Ovary (tissue), 9 donors: ENCODE data around the gene PSD2. TPM values are rescaled to one million over a fixed set of nuclear protein-coding genes. Genes with fewer than 3 reads are reported as not detected.

Source experiments
- DNase-seq, 5 donors: peaks; one replicate each; pipeline ENCODE4 v3.0.0-alpha.2; 2019 to 2020
- H3K27ac ChIP-seq, 2 donors: fragments of 200-600 bp; one replicate each; pipeline versions ENCODE4 v1.5.1 to v1.8.0; 2019 to 2022
- H3K27me3 ChIP-seq: fragments of 200-600 bp; one replicate; pipeline ENCODE4 v1.8.0; 2022
- H3K36me3 ChIP-seq: fragments of 200-600 bp; sonication (generic); one replicate; pipeline ENCODE4 v1.5.1; 2019
- H3K4me1 ChIP-seq: one replicate; pipeline ENCODE4 v1.8.1; 2013; ENCODE audit warnings: mild to moderate bottlenecking, moderate library complexity; ENCODE audit not compliant: insufficient read depth
- H3K4me3 ChIP-seq: fragments of 200-600 bp; sonication (generic); one replicate; pipeline ENCODE4 v1.5.1; 2017
- H3K9me3 ChIP-seq, 2 donors: fragments of 200-600 bp in 1 of 2; sonication (generic) in 1 of 2; one replicate each; pipeline versions ENCODE4 v1.5.1 to v1.8.1; 2013 to 2019; ENCODE audit warnings: mild to moderate bottlenecking in 1 of 2, moderate library complexity in 1 of 2
- EP300 ChIP-seq: sonication (generic); formaldehyde crosslinking; IDR thresholded peaks from one replicate; pipeline ENCODE4 v1.6.1; 2017; ENCODE audit warnings: antibody characterized with exemption
- POLR2A ChIP-seq: fragments of 450-650 bp; IDR thresholded peaks from one replicate; pipeline ENCODE4 v1.6.1; 2017; ENCODE audit warnings: antibody characterized with exemption, mild to moderate bottlenecking, moderate library complexity
- WGBS, 3 donors: extraction: QIAGEN DNeasy Blood & Tissue Kit in 1 of 3; methylation state at CpG; one replicate each; pipeline versions ENCODE4 v1.1.5 to v1.1.7; 2013 to 2017; 5-methylcytosine and 5-hydroxymethylcytosine counted together
- intact Hi-C, 4 donors: fragments of 100-400 bp; cut with DNase I; formaldehyde crosslinking; loops; one replicate each; pipeline versions ENCODE4 v1.11.0 to v1.15.1; 2022 to 2023
- polyA plus RNA-seq, 2 donors: library from polyadenylated mRNA; stranded (reverse); fragments of 200-250 nt in 1 of 2; fragments of 350-450 nt in 1 of 2; fragmentation: Illumina TruSeq in 1 of 2; extraction: RNeasy Lipid Tissue Mini Kit (QIAGEN cat#74804) in 1 of 2; gene quantifications; one replicate each; pipeline ENCODE4 v1.2.3, GENCODE V29; 2013 to 2014
- total RNA-seq, 7 donors: library from RNA; depleted of rRNA in 2 of 7; stranded (reverse); fragments of >200 nt in 2 of 7; fragmentation: NEBNext Ultra II Directional in 3 of 7; extraction: Animal tissue kit (Norgen Biotek cat#: 25700) in 3 of 7; gene quantifications; one replicate each; pipeline versions ENCODE4 v1.1.0 to v1.2.4, GENCODE V29; 2016 to 2023
- TF ChIP-seq, protein P1 (sequence below), 3 donors: fragments of 450-650 bp in 2 of 3; fragments of 200-600 bp in 1 of 3; IDR thresholded peaks; one replicate each; pipeline versions ENCODE4 v1.5.1 to v1.8.0; 2016 to 2022; ENCODE audit warnings: antibody characterized with exemption in 3 of 3, mild to moderate bottlenecking in 1 of 3
- donor health status: DM: no; HTN: no; CAD: no; lungs with moderate emphysema.
- donor health status: DM: no; HTN: no; CAD: no.
- donor health status: Bipolar disorder and iron deficiency.
- donor health status: DM: yes; HTN: yes; CAD: no.
- donor health status: DM: no; HTN: no; CAD: no.
- donor health status: DM: yes; HTN: yes; CAD: no.

Gene PSD2
- total and polyA plus RNA-seq, 9 donors = 0.05 to 0.37 (median 0.12) TPM; not detected in 2

DNA sequence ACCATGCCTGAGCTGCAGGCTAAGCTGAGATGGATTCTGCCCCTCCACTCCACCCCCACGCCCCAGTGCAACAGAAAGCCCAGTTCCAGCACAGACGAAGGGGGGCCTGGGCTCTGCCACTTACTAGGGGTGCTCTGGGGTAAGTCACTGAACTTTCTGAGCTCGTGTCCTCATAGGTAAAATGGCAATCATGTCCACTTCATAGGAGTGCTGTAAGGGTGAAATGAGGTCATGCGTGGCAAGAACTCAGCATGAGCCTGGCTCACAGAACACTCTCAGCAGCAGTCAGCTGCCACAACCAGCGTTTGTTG lies 8.4 kb upstream of the PSD2 start:
- Histone ChIP-seq H3K36me3 (no peaks in the 10 kb centered on the region), H3K27me3 (no peaks in the 10 kb centered on the region), H3K9me3 (no peaks in the 10 kb centered on the region), H3K4me3 (no peak overlapping the region), H3K27ac (no peak overlapping the region), H3K4me1 (no peaks in the 10 kb centered on the region)
- WGBS, 3 donors = 15 to 19% (median 16%) methylated on average over 5 of the region's 5 CpGs
- intact Hi-C loops = loop anchor here (1.0 to 10.0 kb wide), 6 partner anchors 75 to 370 kb away; no protein-coding TSS in a partner anchor
- no peak for DNase-seq
- no peak for TF ChIP-seq POLR2A
- TF ChIP-seq, protein P1, sequence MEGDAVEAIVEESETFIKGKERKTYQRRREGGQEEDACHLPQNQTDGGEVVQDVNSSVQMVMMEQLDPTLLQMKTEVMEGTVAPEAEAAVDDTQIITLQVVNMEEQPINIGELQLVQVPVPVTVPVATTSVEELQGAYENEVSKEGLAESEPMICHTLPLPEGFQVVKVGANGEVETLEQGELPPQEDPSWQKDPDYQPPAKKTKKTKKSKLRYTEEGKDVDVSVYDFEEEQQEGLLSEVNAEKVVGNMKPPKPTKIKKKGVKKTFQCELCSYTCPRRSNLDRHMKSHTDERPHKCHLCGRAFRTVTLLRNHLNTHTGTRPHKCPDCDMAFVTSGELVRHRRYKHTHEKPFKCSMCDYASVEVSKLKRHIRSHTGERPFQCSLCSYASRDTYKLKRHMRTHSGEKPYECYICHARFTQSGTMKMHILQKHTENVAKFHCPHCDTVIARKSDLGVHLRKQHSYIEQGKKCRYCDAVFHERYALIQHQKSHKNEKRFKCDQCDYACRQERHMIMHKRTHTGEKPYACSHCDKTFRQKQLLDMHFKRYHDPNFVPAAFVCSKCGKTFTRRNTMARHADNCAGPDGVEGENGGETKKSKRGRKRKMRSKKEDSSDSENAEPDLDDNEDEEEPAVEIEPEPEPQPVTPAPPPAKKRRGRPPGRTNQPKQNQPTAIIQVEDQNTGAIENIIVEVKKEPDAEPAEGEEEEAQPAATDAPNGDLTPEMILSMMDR (IDR thresholded peaks at IDR 0.05) = no peak

DNA sequence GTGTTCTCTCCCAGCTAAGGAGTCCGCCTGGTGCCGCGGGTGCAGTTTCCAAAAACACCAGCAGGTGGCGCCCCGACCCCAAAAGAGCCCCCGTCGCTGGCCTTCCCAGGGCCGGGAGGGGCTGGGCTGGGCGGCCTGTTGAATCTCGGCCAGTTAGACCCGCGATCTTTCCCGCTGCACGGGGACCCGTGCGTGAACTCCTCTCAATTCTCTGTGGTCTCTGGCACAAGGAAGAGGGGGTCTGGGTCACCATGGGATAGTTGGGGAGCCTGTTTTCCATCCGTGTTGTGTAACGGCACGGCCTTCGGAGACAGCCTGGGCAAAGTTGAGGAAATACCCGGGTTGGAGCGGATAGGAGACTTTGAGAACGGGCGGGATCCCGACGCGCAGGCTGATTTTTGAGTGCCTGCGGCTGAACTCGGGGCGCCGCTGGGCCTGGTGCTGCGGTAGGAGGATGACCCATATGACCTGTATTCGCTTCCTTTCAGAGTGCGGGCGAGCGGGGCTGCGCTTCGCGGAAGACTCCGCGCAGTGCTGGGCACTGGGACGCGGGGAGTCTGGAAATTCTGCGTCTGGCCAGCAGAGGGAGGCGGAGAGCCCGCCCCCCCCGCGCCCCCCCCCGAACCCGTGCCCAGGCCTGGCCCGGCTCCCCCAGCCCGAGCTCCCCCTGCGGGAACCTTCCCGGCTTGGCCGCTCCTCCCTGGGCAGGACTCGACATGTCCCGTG lies 7.9 kb upstream of the PSD2 start:
- WGBS, 3 donors = 0% methylated on average over 49 to 57 of the region's 57 CpGs
- Histone ChIP-seq H3K36me3 (no peaks in the 10 kb centered on the region), H3K4me1 (no peaks in the 10 kb centered on the region), H3K9me3 (no peaks in the 10 kb centered on the region), H3K27ac (peak overlapping the region in 1 of 2 donors; percentile 49), H3K4me3 (peak overlapping the region; percentile 40), H3K27me3 (no peaks in the 10 kb centered on the region)
- intact Hi-C loops = loop anchor here (1.0 to 10.0 kb wide), 6 partner anchors 75 to 370 kb away; no protein-coding TSS in a partner anchor
- TF ChIP-seq, protein P1 (IDR thresholded peaks at IDR 0.05) = peak; percentile 87 to 99 (median 98)
- TF ChIP-seq POLR2A = no peak
- DNase-seq = peak; percentile 80 to 96 (median 91)

DNA sequence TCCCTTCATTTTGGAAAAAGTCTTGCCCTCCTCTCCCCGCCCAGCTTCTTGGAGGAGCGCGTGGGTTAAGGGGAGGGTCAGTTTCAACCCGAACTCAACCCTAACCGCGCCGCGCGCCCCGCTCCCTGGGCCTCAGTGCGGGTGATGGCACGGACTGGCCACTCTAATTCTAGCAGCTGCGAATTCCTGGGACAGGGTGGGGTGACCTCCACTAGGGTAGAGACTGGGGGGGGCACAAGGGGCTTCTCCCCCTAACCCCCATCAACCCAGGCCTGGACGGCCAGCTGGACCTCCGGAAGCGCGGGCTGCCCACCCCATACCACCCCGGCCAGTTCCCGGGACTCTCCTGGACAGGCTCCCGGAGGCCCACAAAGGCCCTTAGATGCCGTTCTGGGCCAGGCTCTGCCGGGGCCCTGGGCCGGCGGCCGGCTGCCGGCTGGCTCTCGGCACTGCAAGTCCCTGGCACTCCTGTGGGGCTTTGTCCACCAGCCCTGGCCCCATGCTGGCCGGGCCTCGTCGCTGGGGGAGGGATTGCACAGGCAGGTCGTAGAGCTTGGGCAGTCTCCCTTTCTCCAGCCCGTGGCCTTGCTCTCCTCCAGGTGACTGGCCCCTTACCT lies 7.2 kb upstream of the PSD2 start:
- no peaks in the 10 kb centered on the region for H3K36me3 ChIP-seq
- peak overlapping the region in 1 of 2 donors; percentile 49 for H3K27ac ChIP-seq
- H3K4me1 ChIP-seq = no peaks in the 10 kb centered on the region
- TF ChIP-seq, protein P1 (IDR thresholded peaks at IDR 0.05) = no peak
- TF ChIP-seq POLR2A = no peak
- TF ChIP-seq EP300 = no peak
- peak in 4 of 5 donors; percentile 27 to 56 (median 48) for DNase-seq
- 33 to 40% (median 35%) methylated on average over 32 of the region's 32 CpGs for WGBS, 3 donors
- H3K4me3 ChIP-seq = peak overlapping the region; percentile 40
- no peaks in the 10 kb centered on the region for H3K27me3 ChIP-seq
- no peaks in the 10 kb centered on the region for H3K9me3 ChIP-seq
- intact Hi-C loops = loop anchor here (2.0 to 10.0 kb wide), 4 partner anchors 74 to 369 kb away; no protein-coding TSS in a partner anchor

DNA sequence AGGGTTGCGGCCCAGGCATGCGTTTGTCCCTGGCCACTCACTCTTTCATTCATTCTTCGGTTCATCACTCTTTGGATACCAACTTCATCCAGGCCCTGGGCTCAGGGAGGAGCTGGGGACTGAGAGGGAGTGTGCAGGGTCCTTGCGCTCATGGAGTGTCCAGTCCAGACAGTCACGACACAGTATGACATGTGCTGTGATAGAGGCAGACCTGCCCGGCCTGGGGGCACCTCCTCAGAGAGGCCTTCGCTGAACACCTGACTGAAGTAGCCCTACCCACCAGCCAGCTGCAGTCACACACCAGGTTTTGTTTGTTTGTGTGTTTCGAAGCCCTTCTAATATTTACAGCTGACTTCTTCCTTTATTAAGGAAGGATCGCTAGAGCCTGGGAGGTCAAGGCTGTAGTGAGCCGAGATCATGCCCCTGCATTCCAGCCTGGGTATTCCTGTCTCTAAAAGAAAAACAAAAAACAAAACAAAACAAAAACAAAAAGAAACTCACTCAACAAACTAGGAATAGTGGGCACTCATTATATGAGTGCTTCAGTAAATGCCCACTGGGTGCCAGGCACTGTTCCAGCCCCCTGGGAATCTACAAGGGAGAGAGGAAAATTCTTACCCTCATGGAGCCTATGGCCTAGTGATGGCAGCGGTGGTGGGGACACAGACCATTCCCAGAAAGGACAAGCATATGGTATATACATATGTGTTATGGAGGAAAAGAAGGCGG lies 6.3 kb upstream of the PSD2 start:
- Histone ChIP-seq H3K9me3 (no peaks in the 10 kb centered on the region), H3K36me3 (no peaks in the 10 kb centered on the region), H3K27ac (no peak overlapping the region), H3K4me1 (no peaks in the 10 kb centered on the region), H3K27me3 (no peaks in the 10 kb centered on the region), H3K4me3 (no peak overlapping the region)
- intact Hi-C loops = loop anchor here (2.0 to 10.0 kb wide), 4 partner anchors 73 to 368 kb away; no protein-coding TSS in a partner anchor
- TF ChIP-seq POLR2A (no peak), EP300 (no peak)
- TF ChIP-seq, protein P1 (IDR thresholded peaks at IDR 0.05) = no peak
- 73 to 79% (median 78%) methylated on average over 12 of the region's 12 CpGs for WGBS, 3 donors
- DNase-seq = no peak
